Measurements from ENCODE around the gene ATP5F1D.
A peak's percentile ranks its signal among the peaks of the same experiment; 100 is the strongest.

ATP5F1D gene

GRCh38 chr19:1250437-1251260 lies 9.1 kb downstream of the ATP5F1D start:
- Histone ChIP-seq H3K27ac (ENCODE audit: low read length) (peak overlapping the region; percentile 97), H3K9ac (ENCODE audit: low read length in 2 of 2) (peak overlapping the region; percentile 64 to 93), H3K27me3 (ENCODE audit: control insufficient read depth in 1 of 2, insufficient read depth in 2 of 2, low read length in 2 of 2) (no peaks in the 10 kb centered on the region), H3K9me3 (ENCODE audit: control insufficient read depth in 2 of 2, low read length in 2 of 2) (no peaks in the 10 kb centered on the region), H3K36me3 (ENCODE audit: control insufficient read depth in 2 of 2, insufficient read depth in 2 of 2, low read length in 2 of 2) (peaks cover 14 to 22% of the 10 kb centered on the region in 2 donors), H3K4me3 (ENCODE audit: low read length in 2 of 2) (peak overlapping the region; percentile 72 to 75), H3K4me1 (ENCODE audit: control insufficient read depth, insufficient read depth, low read length) (peaks cover 60% of the 10 kb centered on the region)

GRCh38 chr19:1251330-1252220 lies 10.0 kb downstream of the ATP5F1D start:
- peaks cover 55% of the 10 kb centered on the region for H3K4me1 ChIP-seq (ENCODE audit: control insufficient read depth, insufficient read depth, low read length)
- no peaks in the 10 kb centered on the region for H3K27me3 ChIP-seq (ENCODE audit: control insufficient read depth in 1 of 2, insufficient read depth in 2 of 2, low read length in 2 of 2)
- peak overlapping the region; percentile 66 to 93 for H3K9ac ChIP-seq (ENCODE audit: low read length in 2 of 2)
- peak overlapping the region; percentile 97 for H3K27ac ChIP-seq (ENCODE audit: low read length)
- peak overlapping the region; percentile 72 to 75 for H3K4me3 ChIP-seq (ENCODE audit: low read length in 2 of 2)
- no peaks in the 10 kb centered on the region for H3K9me3 ChIP-seq (ENCODE audit: control insufficient read depth in 2 of 2, low read length in 2 of 2)
- H3K36me3 ChIP-seq (ENCODE audit: control insufficient read depth in 2 of 2, insufficient read depth in 2 of 2, low read length in 2 of 2) = peaks cover 19 to 28% of the 10 kb centered on the region in 2 donors

GRCh38 chr19:1252221-1252820 lies 10.8 kb downstream of the ATP5F1D start:
- peak overlapping the region; percentile 60 to 93 for H3K9ac ChIP-seq (ENCODE audit: low read length in 2 of 2)
- H3K4me3 ChIP-seq (ENCODE audit: low read length in 2 of 2) = peak overlapping the region; percentile 72 to 75
- H3K27me3 ChIP-seq (ENCODE audit: control insufficient read depth in 1 of 2, insufficient read depth in 2 of 2, low read length in 2 of 2) = no peaks in the 10 kb centered on the region
- peak overlapping the region; percentile 97 for H3K27ac ChIP-seq (ENCODE audit: low read length)
- peaks cover 21 to 33% of the 10 kb centered on the region in 2 donors for H3K36me3 ChIP-seq (ENCODE audit: control insufficient read depth in 2 of 2, insufficient read depth in 2 of 2, low read length in 2 of 2)
- H3K4me1 ChIP-seq (ENCODE audit: control insufficient read depth, insufficient read depth, low read length) = peaks cover 59% of the 10 kb centered on the region
- H3K9me3 ChIP-seq (ENCODE audit: control insufficient read depth in 2 of 2, low read length in 2 of 2) = no peaks in the 10 kb centered on the region

GRCh38 chr19:1252821-1253513 lies 11.4 kb downstream of the ATP5F1D start:
- Histone ChIP-seq H3K4me3 (ENCODE audit: low read length in 2 of 2) (peak overlapping the region; percentile 59 to 72), H3K4me1 (ENCODE audit: control insufficient read depth, insufficient read depth, low read length) (peaks cover 61% of the 10 kb centered on the region), H3K36me3 (ENCODE audit: control insufficient read depth in 2 of 2, insufficient read depth in 2 of 2, low read length in 2 of 2) (peaks cover 23 to 37% of the 10 kb centered on the region in 2 donors), H3K9ac (ENCODE audit: low read length in 2 of 2) (peak overlapping the region; percentile 72 to 93), H3K27ac (ENCODE audit: low read length) (peak overlapping the region; percentile 97), H3K27me3 (ENCODE audit: control insufficient read depth in 1 of 2, insufficient read depth in 2 of 2, low read length in 2 of 2) (no peaks in the 10 kb centered on the region), H3K9me3 (ENCODE audit: control insufficient read depth in 2 of 2, low read length in 2 of 2) (no peaks in the 10 kb centered on the region)

GRCh38 chr19:1253514-1254080 lies 12.0 kb downstream of the ATP5F1D start:
- Histone ChIP-seq H3K9me3 (ENCODE audit: control insufficient read depth in 2 of 2, low read length in 2 of 2) (no peaks in the 10 kb centered on the region), H3K4me3 (ENCODE audit: low read length in 2 of 2) (peak overlapping the region; percentile 59 to 72), H3K27me3 (ENCODE audit: control insufficient read depth in 1 of 2, insufficient read depth in 2 of 2, low read length in 2 of 2) (no peaks in the 10 kb centered on the region), H3K4me1 (ENCODE audit: control insufficient read depth, insufficient read depth, low read length) (peaks cover 61% of the 10 kb centered on the region), H3K9ac (ENCODE audit: low read length in 2 of 2) (peak overlapping the region; percentile 61 to 72), H3K36me3 (ENCODE audit: control insufficient read depth in 2 of 2, insufficient read depth in 2 of 2, low read length in 2 of 2) (peaks cover 23 to 37% of the 10 kb centered on the region in 2 donors), H3K27ac (ENCODE audit: low read length) (peak overlapping the region; percentile 97)

- Histone ChIP-seq H3K27me3 (ENCODE audit: control insufficient read depth in 1 of 2, insufficient read depth in 2 of 2, low read length in 2 of 2) (no peaks in the 10 kb centered on the region), H3K27ac (ENCODE audit: low read length) (peak overlapping the region; percentile 97), H3K9ac (ENCODE audit: low read length in 2 of 2) (peak overlapping the region in 1 of 2 donors; percentile 61), H3K36me3 (ENCODE audit: control insufficient read depth in 2 of 2, insufficient read depth in 2 of 2, low read length in 2 of 2) (peaks cover 23 to 37% of the 10 kb centered on the region in 2 donors), H3K4me1 (ENCODE audit: control insufficient read depth, insufficient read depth, low read length) (peaks cover 65% of the 10 kb centered on the region), H3K4me3 (ENCODE audit: low read length in 2 of 2) (peak overlapping the region; percentile 40 to 59), H3K9me3 (ENCODE audit: control insufficient read depth in 2 of 2, low read length in 2 of 2) (no peaks in the 10 kb centered on the region)
Measured at GRCh38 chr19:1254081-1254527, 12.6 kb downstream of the ATP5F1D start.

- H3K9me3 ChIP-seq (ENCODE audit: control insufficient read depth in 2 of 2, low read length in 2 of 2) = no peaks in the 10 kb centered on the region
- H3K4me1 ChIP-seq (ENCODE audit: control insufficient read depth, insufficient read depth, low read length) = peaks cover 70% of the 10 kb centered on the region
- H3K4me3 ChIP-seq (ENCODE audit: low read length in 2 of 2) = peak overlapping the region in 1 of 2 donors; percentile 40
- H3K27me3 ChIP-seq (ENCODE audit: control insufficient read depth in 1 of 2, insufficient read depth in 2 of 2, low read length in 2 of 2) = no peaks in the 10 kb centered on the region
- H3K27ac ChIP-seq (ENCODE audit: low read length) = peak overlapping the region; percentile 97
- H3K9ac ChIP-seq (ENCODE audit: low read length in 2 of 2) = peak overlapping the region; percentile 7 to 13
- H3K36me3 ChIP-seq (ENCODE audit: control insufficient read depth in 2 of 2, insufficient read depth in 2 of 2, low read length in 2 of 2) = peaks cover 23 to 37% of the 10 kb centered on the region in 2 donors
Measured at GRCh38 chr19:1254530-1255185, 13.1 kb downstream of the ATP5F1D start.

GRCh38 chr19:1255186-1256161 lies 13.9 kb downstream of the ATP5F1D start:
- Histone ChIP-seq H3K9me3 (ENCODE audit: control insufficient read depth in 2 of 2, low read length in 2 of 2) (no peaks in the 10 kb centered on the region), H3K4me1 (ENCODE audit: control insufficient read depth, insufficient read depth, low read length) (peaks cover 79% of the 10 kb centered on the region), H3K9ac (ENCODE audit: low read length in 2 of 2) (peak overlapping the region in 1 of 2 donors; percentile 7), H3K27me3 (ENCODE audit: control insufficient read depth in 1 of 2, insufficient read depth in 2 of 2, low read length in 2 of 2) (no peaks in the 10 kb centered on the region), H3K36me3 (ENCODE audit: control insufficient read depth in 2 of 2, insufficient read depth in 2 of 2, low read length in 2 of 2) (peaks cover 23 to 37% of the 10 kb centered on the region in 2 donors), H3K4me3 (ENCODE audit: low read length in 2 of 2) (no peak overlapping the region), H3K27ac (ENCODE audit: low read length) (peak overlapping the region; percentile 97)

All from stomach smooth muscle (tissue), 2 donors.